ENCODE results near the gene SOWAHC.

DNA sequence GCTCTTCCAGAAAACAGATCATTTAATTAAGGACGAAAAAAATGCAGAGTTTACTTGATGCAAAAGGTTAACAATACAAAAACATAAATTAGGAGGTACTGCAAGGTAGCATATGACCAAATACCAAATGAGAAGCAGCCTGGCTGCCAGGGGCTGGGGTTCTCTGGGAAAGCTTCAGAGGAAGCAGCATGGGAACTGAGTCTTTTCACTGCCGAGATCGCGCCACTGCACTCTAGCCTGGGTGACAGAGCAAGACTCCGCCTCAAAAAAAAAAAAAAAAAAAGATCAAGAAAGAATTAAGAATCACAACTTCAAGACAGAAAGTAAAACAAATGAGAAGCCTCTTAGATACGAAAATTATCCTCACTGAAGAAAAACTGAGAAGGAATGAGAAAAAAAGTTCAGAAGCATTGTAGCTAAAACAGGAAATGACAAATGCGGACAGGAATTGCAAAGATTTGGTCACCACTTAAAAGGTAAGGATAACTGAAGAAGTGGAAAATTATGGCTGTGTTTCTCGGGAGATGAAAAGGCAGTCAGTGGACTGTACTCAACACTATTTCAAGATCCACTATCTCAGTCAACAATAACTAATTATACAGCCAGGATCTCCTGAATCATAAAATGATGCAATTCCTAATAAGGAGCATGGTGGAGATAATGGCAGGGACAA lies 4.7 kb upstream of the SOWAHC start:
- TF ChIP-seq JUND (IDR thresholded peaks at IDR 0.05) (peak; percentile 74), TCF12 (IDR thresholded peaks at IDR 0.05) (peak; percentile 45; the same call in 1 of the 2 replicates)
